HCT116 (cell line): ENCODE results near the gene EID2.

ENCODE experiments used
- EGR1 ChIP-seq: IDR thresholded peaks from 2 replicates; pipeline ENCODE4 v1.6.1; 2012; ENCODE audit warnings: low read depth
- ELF1 ChIP-seq: IDR thresholded peaks from 2 replicates; pipeline ENCODE4 v1.6.1; 2012; ENCODE audit warnings: low read depth, borderline replicate concordance
- EZH2 ChIP-seq: fragments of 200-600 bp; sonication (generic); IDR thresholded peaks from 2 replicates; pipeline ENCODE4 v1.6.1; 2017; ENCODE audit warnings: antibody characterized with exemption, mixed run types
- JUND ChIP-seq: IDR thresholded peaks from 2 replicates; pipeline ENCODE4 v1.6.1; 2012
- POLR2A ChIP-seq: IDR thresholded peaks from 2 replicates; pipeline ENCODE4 v1.7.0; 2011; ENCODE audit warnings: borderline replicate concordance; ENCODE audit not compliant: insufficient read depth, insufficient read length; ENCODE audit errors: extremely low read depth
- POLR2AphosphoS5 ChIP-seq: IDR thresholded peaks from 2 replicates; pipeline ENCODE4 v1.6.1; 2011; ENCODE audit warnings: mild to moderate bottlenecking, low read depth, low read length, moderate library complexity
- YY1 ChIP-seq: IDR thresholded peaks from 2 replicates; pipeline ENCODE4 v1.6.1; 2011; ENCODE audit warnings: low read length, low read depth, moderate library complexity, mild to moderate bottlenecking; ENCODE audit not compliant: insufficient replicate concordance; ENCODE audit errors: extremely low read depth
- ZFX ChIP-seq: fragments of 450-650 bp; IDR thresholded peaks from 2 replicates; pipeline ENCODE4 v1.6.1; 2017
- ZNF274 ChIP-seq: fragments of 200-500 bp; sonication (Bioruptor generic); IDR thresholded peaks from 2 replicates; pipeline ENCODE4 v1.6.1; 2014; ENCODE audit warnings: mild to moderate bottlenecking, low read depth, low read length, inconsistent platforms
- TF ChIP-seq, protein P1 (sequence below): IDR thresholded peaks from 2 replicates; pipeline ENCODE4 v1.6.1; 2012
- TF ChIP-seq, protein P2 (sequence below), 3 experiments: fragments of 200-600 bp in 1 of 3; sonication (generic) in 1 of 3; IDR thresholded peaks in 2 of 3; conservative IDR thresholded peaks in 1 of 3; 2 replicates each; pipeline ENCODE4 v1.5.1; 2012 to 2017; ENCODE audit warnings: low read depth in 2 of 3, low read length in 2 of 3, antibody characterized with exemption in 1 of 3, borderline replicate concordance in 1 of 3, control low read depth in 1 of 3, mild to moderate bottlenecking in 1 of 3, mixed read lengths in 1 of 3, mixed run types in 1 of 3, moderate library complexity in 1 of 3; ENCODE audit not compliant: insufficient read depth in 1 of 3
- TF ChIP-seq, protein P3 (sequence below): IDR thresholded peaks from 2 replicates; pipeline ENCODE4 v1.6.1; 2012; ENCODE audit warnings: low read depth

DNA sequence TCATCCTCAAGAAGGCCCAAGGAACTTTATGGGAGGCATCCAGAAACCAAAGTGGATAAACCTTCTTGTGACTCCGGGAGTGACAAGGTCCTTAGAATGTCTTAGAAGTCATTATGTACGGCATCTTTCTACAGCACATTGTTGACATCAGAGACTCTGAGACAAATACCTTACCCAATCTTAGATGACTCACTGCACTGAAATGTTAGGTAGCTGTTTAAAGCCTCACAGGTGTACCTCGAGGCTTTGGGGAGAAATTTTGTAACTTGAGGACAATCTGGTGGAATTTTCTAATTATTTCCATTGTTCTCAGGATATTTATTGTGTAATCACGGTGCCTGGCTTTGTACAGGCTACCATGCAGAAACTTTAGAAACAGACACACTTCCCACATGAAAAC lies 47.5 kb upstream of the EID2 start:
- TF ChIP-seq POLR2A (no peak), POLR2AphosphoS5 (no peak), EZH2 (no peak), ZNF274 (no peak), ELF1 (no peak), YY1 (no peak), JUND (no peak), ZFX (no peak), EGR1 (no peak)
- TF ChIP-seq, protein P1, sequence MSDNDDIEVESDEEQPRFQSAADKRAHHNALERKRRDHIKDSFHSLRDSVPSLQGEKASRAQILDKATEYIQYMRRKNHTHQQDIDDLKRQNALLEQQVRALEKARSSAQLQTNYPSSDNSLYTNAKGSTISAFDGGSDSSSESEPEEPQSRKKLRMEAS: no peak
- TF ChIP-seq, protein P2, sequence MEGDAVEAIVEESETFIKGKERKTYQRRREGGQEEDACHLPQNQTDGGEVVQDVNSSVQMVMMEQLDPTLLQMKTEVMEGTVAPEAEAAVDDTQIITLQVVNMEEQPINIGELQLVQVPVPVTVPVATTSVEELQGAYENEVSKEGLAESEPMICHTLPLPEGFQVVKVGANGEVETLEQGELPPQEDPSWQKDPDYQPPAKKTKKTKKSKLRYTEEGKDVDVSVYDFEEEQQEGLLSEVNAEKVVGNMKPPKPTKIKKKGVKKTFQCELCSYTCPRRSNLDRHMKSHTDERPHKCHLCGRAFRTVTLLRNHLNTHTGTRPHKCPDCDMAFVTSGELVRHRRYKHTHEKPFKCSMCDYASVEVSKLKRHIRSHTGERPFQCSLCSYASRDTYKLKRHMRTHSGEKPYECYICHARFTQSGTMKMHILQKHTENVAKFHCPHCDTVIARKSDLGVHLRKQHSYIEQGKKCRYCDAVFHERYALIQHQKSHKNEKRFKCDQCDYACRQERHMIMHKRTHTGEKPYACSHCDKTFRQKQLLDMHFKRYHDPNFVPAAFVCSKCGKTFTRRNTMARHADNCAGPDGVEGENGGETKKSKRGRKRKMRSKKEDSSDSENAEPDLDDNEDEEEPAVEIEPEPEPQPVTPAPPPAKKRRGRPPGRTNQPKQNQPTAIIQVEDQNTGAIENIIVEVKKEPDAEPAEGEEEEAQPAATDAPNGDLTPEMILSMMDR (IDR thresholded peaks at IDR 0.05 in 2 of 3, conservative IDR thresholded peaks at IDR 0.05 in 1 of 3; ENCODE audit: borderline replicate concordance in 1 of 3, insufficient read depth in 1 of 3, low read depth in 2 of 3, low read length in 2 of 3): no peak
- TF ChIP-seq, protein P3, sequence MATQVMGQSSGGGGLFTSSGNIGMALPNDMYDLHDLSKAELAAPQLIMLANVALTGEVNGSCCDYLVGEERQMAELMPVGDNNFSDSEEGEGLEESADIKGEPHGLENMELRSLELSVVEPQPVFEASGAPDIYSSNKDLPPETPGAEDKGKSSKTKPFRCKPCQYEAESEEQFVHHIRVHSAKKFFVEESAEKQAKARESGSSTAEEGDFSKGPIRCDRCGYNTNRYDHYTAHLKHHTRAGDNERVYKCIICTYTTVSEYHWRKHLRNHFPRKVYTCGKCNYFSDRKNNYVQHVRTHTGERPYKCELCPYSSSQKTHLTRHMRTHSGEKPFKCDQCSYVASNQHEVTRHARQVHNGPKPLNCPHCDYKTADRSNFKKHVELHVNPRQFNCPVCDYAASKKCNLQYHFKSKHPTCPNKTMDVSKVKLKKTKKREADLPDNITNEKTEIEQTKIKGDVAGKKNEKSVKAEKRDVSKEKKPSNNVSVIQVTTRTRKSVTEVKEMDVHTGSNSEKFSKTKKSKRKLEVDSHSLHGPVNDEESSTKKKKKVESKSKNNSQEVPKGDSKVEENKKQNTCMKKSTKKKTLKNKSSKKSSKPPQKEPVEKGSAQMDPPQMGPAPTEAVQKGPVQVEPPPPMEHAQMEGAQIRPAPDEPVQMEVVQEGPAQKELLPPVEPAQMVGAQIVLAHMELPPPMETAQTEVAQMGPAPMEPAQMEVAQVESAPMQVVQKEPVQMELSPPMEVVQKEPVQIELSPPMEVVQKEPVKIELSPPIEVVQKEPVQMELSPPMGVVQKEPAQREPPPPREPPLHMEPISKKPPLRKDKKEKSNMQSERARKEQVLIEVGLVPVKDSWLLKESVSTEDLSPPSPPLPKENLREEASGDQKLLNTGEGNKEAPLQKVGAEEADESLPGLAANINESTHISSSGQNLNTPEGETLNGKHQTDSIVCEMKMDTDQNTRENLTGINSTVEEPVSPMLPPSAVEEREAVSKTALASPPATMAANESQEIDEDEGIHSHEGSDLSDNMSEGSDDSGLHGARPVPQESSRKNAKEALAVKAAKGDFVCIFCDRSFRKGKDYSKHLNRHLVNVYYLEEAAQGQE: no peak
